Right atrium auricular region (tissue), 2 donors: ENCODE results near the gene ADGRG3. TPM values are rescaled to one million over a fixed set of nuclear protein-coding genes. Genes with fewer than 3 reads are reported as not detected.

Experiments used
- DNase-seq: peaks from one replicate; pipeline ENCODE4 v3.0.0-alpha.2; 2019; ENCODE audit warnings: low spot score
- H3K27ac ChIP-seq, 2 donors: fragments of 200-600 bp; sonication (generic); 1 replicate in 1 of 2; 2 replicates in 1 of 2; pipeline ENCODE4 v1.5.1; 2016 to 2019
- H3K27me3 ChIP-seq, 2 donors: fragments of 200-600 bp; sonication (generic); one replicate each; pipeline versions ENCODE4 v1.5.1 to v1.6.0; 2017 to 2019
- H3K36me3 ChIP-seq: fragments of 200-600 bp; sonication (generic); one replicate; pipeline ENCODE4 v1.5.1; 2016
- H3K4me1 ChIP-seq, 2 donors: fragments of 200-600 bp; sonication (generic); one replicate each; pipeline versions ENCODE4 v1.5.1 to v1.6.0; 2017 to 2019
- H3K4me3 ChIP-seq, 2 donors: fragments of 200-600 bp; sonication (generic); 1 replicate in 1 of 2; 2 replicates in 1 of 2; pipeline ENCODE4 v1.5.1; 2017 to 2019; ENCODE audit warnings: mild to moderate bottlenecking in 1 of 2, moderate library complexity in 1 of 2
- H3K9me3 ChIP-seq, 2 donors: fragments of 200-600 bp; sonication (generic); one replicate each; pipeline ENCODE4 v1.5.1; 2019
- CTCF ChIP-seq, 2 donors: fragments of 200-600 bp; sonication (generic); IDR thresholded peaks; one replicate each; pipeline ENCODE4 v1.5.1; 2019; ENCODE audit warnings: antibody characterized with exemption in 2 of 2
- total RNA-seq, 2 donors: library from RNA; depleted of rRNA; stranded (reverse); fragments of >200 nt; gene quantifications; one replicate each; pipeline ENCODE4 v1.1.0, GENCODE V29; 2016

The ADGRG3 gene
- total RNA-seq, 2 donors from 2014 or later = 0.75 to 1.0 TPM

- no peak for DNase-seq
- H3K4me3 ChIP-seq = no peak overlapping the region
- no peak for TF ChIP-seq CTCF (IDR thresholded peaks at IDR 0.05)
- H3K27ac ChIP-seq = no peak overlapping the region
- H3K9me3 ChIP-seq = no peaks in the 10 kb centered on the region
- no peaks in the 10 kb centered on the region for H3K27me3 ChIP-seq
- no peaks in the 10 kb centered on the region for H3K36me3 ChIP-seq
- peaks cover 0 to 6% of the 10 kb centered on the region in 2 donors for H3K4me1 ChIP-seq
Measured at GRCh38 chr16:57672416-57672815, 4.3 kb downstream of the ADGRG3 start.

DNA sequence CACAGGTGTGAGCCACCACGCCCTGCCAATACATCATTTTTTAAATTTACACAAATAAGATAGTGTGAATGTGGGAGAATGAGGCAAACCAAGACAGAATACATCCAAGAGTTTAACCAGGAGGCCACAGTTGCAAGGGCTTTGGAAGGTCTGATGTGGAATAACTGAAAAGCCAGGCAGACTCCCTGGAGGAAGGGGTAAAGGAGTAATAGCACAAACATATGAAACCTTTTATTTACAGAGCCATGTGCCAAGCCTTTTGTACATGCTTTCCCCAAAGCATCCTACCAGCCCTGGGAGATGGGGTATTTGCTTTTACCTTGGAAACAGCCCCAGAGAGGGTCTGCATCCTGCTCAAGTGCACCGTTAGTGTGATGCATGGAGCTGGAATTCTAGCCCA, 4.7 kb downstream of the ADGRG3 start:
- no peak overlapping the region for H3K27ac ChIP-seq
- no peak for TF ChIP-seq CTCF (IDR thresholded peaks at IDR 0.05)
- no peaks in the 10 kb centered on the region for H3K9me3 ChIP-seq
- H3K36me3 ChIP-seq = no peaks in the 10 kb centered on the region
- no peaks in the 10 kb centered on the region for H3K27me3 ChIP-seq
- peaks cover 0 to 7% of the 10 kb centered on the region in 2 donors for H3K4me1 ChIP-seq
- no peak for DNase-seq
- no peak overlapping the region for H3K4me3 ChIP-seq

DNA sequence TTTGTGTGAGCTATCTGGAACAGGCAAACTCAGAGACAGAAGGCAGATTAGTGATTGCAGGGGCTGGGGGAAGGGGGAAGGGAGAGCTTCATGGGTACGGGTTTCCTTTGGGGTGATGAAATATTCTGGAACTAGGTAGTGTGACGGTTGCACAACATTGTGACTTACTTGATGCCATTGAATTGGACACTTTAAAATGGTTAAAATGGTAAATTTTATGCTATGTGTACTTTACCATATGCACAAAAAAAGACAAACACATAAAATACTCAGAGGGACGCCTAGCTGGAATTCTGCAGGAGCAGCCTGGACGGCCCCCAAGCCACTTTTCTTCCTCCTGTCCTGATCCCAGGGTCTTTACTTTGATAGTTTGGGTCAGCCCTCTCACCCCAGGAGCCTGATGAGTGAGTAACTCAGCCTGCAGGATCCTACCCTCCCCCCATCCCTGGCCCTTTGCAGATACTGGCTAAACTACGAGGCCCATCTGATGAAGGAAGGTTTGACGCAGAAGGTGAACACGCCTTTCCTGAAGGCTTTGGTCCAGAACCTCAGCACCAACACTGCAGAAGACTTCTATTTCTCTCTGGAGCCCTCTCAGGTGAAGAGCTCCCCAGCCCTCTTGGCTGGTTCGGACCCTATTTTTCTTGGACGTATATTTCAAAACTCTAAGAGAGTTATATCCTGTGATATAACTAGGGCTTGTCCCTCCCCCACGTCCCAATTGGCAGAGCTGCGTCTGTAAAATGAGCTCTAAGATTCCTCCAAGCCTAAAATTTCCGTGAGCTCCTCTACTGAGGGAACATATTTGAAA, 7.8 kb downstream of the ADGRG3 start:
- no peak overlapping the region for H3K27ac ChIP-seq
- no peaks in the 10 kb centered on the region for H3K27me3 ChIP-seq
- H3K4me3 ChIP-seq = no peak overlapping the region
- peak; percentile 66 for DNase-seq
- H3K4me1 ChIP-seq = peaks cover 0 to 9% of the 10 kb centered on the region in 2 donors
- no peak for TF ChIP-seq CTCF (IDR thresholded peaks at IDR 0.05)
- no peaks in the 10 kb centered on the region for H3K36me3 ChIP-seq
- no peaks in the 10 kb centered on the region for H3K9me3 ChIP-seq

- peaks cover 0 to 9% of the 10 kb centered on the region in 2 donors for H3K4me1 ChIP-seq
- H3K4me3 ChIP-seq = no peak overlapping the region
- H3K27me3 ChIP-seq = no peaks in the 10 kb centered on the region
- no peak overlapping the region for H3K27ac ChIP-seq
- H3K36me3 ChIP-seq = no peaks in the 10 kb centered on the region
- TF ChIP-seq CTCF (IDR thresholded peaks at IDR 0.05) = no peak
- no peaks in the 10 kb centered on the region for H3K9me3 ChIP-seq
- DNase-seq = no peak
Measured at GRCh38 chr16:57676553-57677085, 8.5 kb downstream of the ADGRG3 start.

- H3K36me3 ChIP-seq = no peaks in the 10 kb centered on the region
- no peaks in the 10 kb centered on the region for H3K27me3 ChIP-seq
- TF ChIP-seq CTCF (IDR thresholded peaks at IDR 0.05) = no peak
- no peak overlapping the region for H3K4me3 ChIP-seq
- no peak for DNase-seq
- no peaks in the 10 kb centered on the region for H3K9me3 ChIP-seq
- H3K27ac ChIP-seq = no peak overlapping the region
- peaks cover 0 to 9% of the 10 kb centered on the region in 2 donors for H3K4me1 ChIP-seq
Measured at GRCh38 chr16:57677622-57678369, 9.7 kb downstream of the ADGRG3 start.
